Uterus (tissue), 4 donors: ENCODE results near the gene EPB41L2. TPM values are rescaled to one million over a fixed set of nuclear protein-coding genes. Genes with fewer than 3 reads are reported as not detected.

Source experiments
- DNase-seq, 2 donors: peaks; one replicate each; pipeline ENCODE4 v3.0.0-alpha.2; 2019 to 2020
- H3K27ac ChIP-seq, 2 donors: fragments of 200-600 bp; sonication (generic); 1 replicate in 1 of 2; 2 replicates in 1 of 2; pipeline ENCODE4 v1.5.1; 2016 to 2018
- H3K27me3 ChIP-seq, 2 donors: fragments of 200-600 bp; sonication (generic); one replicate each; pipeline ENCODE4 v1.5.1; 2018 to 2019; ENCODE audit warnings: control low read depth in 1 of 2
- H3K36me3 ChIP-seq, 2 donors: fragments of 200-600 bp; sonication (generic); one replicate each; pipeline ENCODE4 v1.5.1; 2019; ENCODE audit warnings: control low read depth in 1 of 2
- H3K4me1 ChIP-seq, 2 donors: fragments of 200-600 bp; sonication (generic); one replicate each; pipeline ENCODE4 v1.5.1; 2018 to 2019; ENCODE audit warnings: control low read depth in 1 of 2
- H3K4me3 ChIP-seq, 2 donors: fragments of 200-600 bp; sonication (generic); 1 replicate in 1 of 2; 2 replicates in 1 of 2; pipeline ENCODE4 v1.5.1; 2018 to 2019; ENCODE audit warnings: mild to moderate bottlenecking in 1 of 2
- H3K9me3 ChIP-seq, 2 donors: fragments of 200-600 bp; sonication (generic); one replicate each; pipeline ENCODE4 v1.5.1; 2019; ENCODE audit warnings: control low read depth in 1 of 2
- CTCF ChIP-seq, 4 experiments: fragments of 200-600 bp in 2 of 4; fragments of 450-650 bp in 2 of 4; sonication (generic) in 2 of 4; IDR thresholded peaks; one replicate each; pipeline ENCODE4 v1.5.1; 2016 to 2019; ENCODE audit warnings: antibody characterized with exemption in 4 of 4, mild to moderate bottlenecking in 2 of 4, moderate library complexity in 1 of 4
- POLR2A ChIP-seq, 2 donors: fragments of 450-650 bp; IDR thresholded peaks; one replicate each; pipeline ENCODE4 v1.6.1; 2016; ENCODE audit warnings: antibody characterized with exemption in 2 of 2, mild to moderate bottlenecking in 1 of 2, moderate library complexity in 1 of 2
- intact Hi-C: fragments of 100-400 bp; cut with DNase I; formaldehyde crosslinking; loops from one replicate; pipeline ENCODE4 v1.15.1; 2023; ENCODE audit warnings: low total_unique reads
- total RNA-seq, 4 donors: library from RNA; depleted of rRNA in 3 of 4; stranded (reverse); fragments of >200 nt in 3 of 4; gene quantifications; one replicate each; pipeline versions ENCODE4 v1.1.0 to v1.2.4, GENCODE V29; 2014 to 2023
- donor health status: DM: yes; HTN: yes; CAD: no.

The EPB41L2 gene
- total RNA-seq, 4 donors from 2014 or later = 72.5 to 237 (median 148) TPM

- Histone ChIP-seq H3K4me1 (peaks cover 0 to 5% of the 10 kb centered on the region in 2 donors), H3K27me3 (no peaks in the 10 kb centered on the region), H3K9me3 (no peaks in the 10 kb centered on the region), H3K27ac (no peak overlapping the region), H3K4me3 (no peak overlapping the region), H3K36me3 (no peaks in the 10 kb centered on the region)
- TF ChIP-seq POLR2A (IDR thresholded peaks at IDR 0.05) (no peak), CTCF (IDR thresholded peaks at IDR 0.05) (no peak)
- DNase-seq = no peak
- intact Hi-C loops = no loop called here
These were observed 98.0 kb downstream of the EPB41L2 start for GRCh38 chr6:130964808-130965604.

- DNase-seq = no peak
- Histone ChIP-seq H3K27me3 (no peaks in the 10 kb centered on the region), H3K4me3 (no peak overlapping the region), H3K9me3 (no peaks in the 10 kb centered on the region), H3K4me1 (peaks cover 0 to 5% of the 10 kb centered on the region in 2 donors), H3K27ac (no peak overlapping the region), H3K36me3 (no peaks in the 10 kb centered on the region)
- TF ChIP-seq CTCF (IDR thresholded peaks at IDR 0.05) = no peak
- intact Hi-C loops = no loop called here
These were observed 98.8 kb downstream of the EPB41L2 start for GRCh38 chr6:130964289-130964688.

- Histone ChIP-seq H3K9me3 (no peaks in the 10 kb centered on the region), H3K4me1 (peaks cover 0 to 5% of the 10 kb centered on the region in 2 donors), H3K27me3 (no peaks in the 10 kb centered on the region), H3K27ac (no peak overlapping the region), H3K36me3 (no peaks in the 10 kb centered on the region), H3K4me3 (no peak overlapping the region)
- no peak for TF ChIP-seq POLR2A (IDR thresholded peaks at IDR 0.05)
- TF ChIP-seq CTCF (IDR thresholded peaks at IDR 0.05) = no peak
- DNase-seq = no peak
- intact Hi-C loops = no loop called here
These were observed 100.1 kb downstream of the EPB41L2 start for GRCh38 chr6:130962966-130963365.

- no peak overlapping the region for H3K4me3 ChIP-seq
- no peaks in the 10 kb centered on the region for H3K9me3 ChIP-seq
- intact Hi-C loops = no loop called here
- DNase-seq = no peak
- H3K36me3 ChIP-seq = no peaks in the 10 kb centered on the region
- TF ChIP-seq POLR2A (IDR thresholded peaks at IDR 0.05) = no peak
- no peak for TF ChIP-seq CTCF (IDR thresholded peaks at IDR 0.05)
- no peaks in the 10 kb centered on the region for H3K4me1 ChIP-seq
- no peak overlapping the region for H3K27ac ChIP-seq
- H3K27me3 ChIP-seq = no peaks in the 10 kb centered on the region
These were observed 101.9 kb downstream of the EPB41L2 start for GRCh38 chr6:130961148-130961547.

GRCh38 chr6:130959951-130960350, 103.1 kb downstream of the EPB41L2 start:
- H3K36me3 ChIP-seq = no peaks in the 10 kb centered on the region
- no peak overlapping the region for H3K4me3 ChIP-seq
- no peak for TF ChIP-seq CTCF (IDR thresholded peaks at IDR 0.05)
- TF ChIP-seq POLR2A (IDR thresholded peaks at IDR 0.05) = no peak
- no peak for DNase-seq
- H3K27ac ChIP-seq = no peak overlapping the region
- H3K9me3 ChIP-seq = no peaks in the 10 kb centered on the region
- H3K4me1 ChIP-seq = no peaks in the 10 kb centered on the region
- intact Hi-C loops = no loop called here
- H3K27me3 ChIP-seq = no peaks in the 10 kb centered on the region
